ENCODE measurements around the gene SHISA9.

Gene SHISA9

GRCh38 chr16:13018026-13018425 is 116.6 kb downstream of the SHISA9 start:
- H3K27me3 ChIP-seq (ENCODE audit: control insufficient read depth, insufficient read depth, low read length) = no peaks in the 10 kb centered on the region
- peaks cover 31% of the 10 kb centered on the region for H3K4me1 ChIP-seq (ENCODE audit: control insufficient read depth, insufficient read depth, low read length)
- no peak overlapping the region for H3K4me3 ChIP-seq (ENCODE audit: low read depth, low read length)
- peak overlapping the region; percentile 2 for H3K27ac ChIP-seq (ENCODE audit: low read depth, low read length)
- H3K36me3 ChIP-seq (ENCODE audit: control insufficient read depth, insufficient read depth, low read length) = no peaks in the 10 kb centered on the region
- no peaks in the 10 kb centered on the region for H3K9me3 ChIP-seq (ENCODE audit: control insufficient read depth, insufficient read depth, low read length)
- no peak overlapping the region for H3K9ac ChIP-seq (ENCODE audit: low read depth, low read length)

GRCh38 chr16:13021996-13022395 is 120.6 kb downstream of the SHISA9 start:
- no peaks in the 10 kb centered on the region for H3K9me3 ChIP-seq (ENCODE audit: control insufficient read depth, insufficient read depth, low read length)
- H3K4me3 ChIP-seq (ENCODE audit: low read depth, low read length) = no peak overlapping the region
- H3K36me3 ChIP-seq (ENCODE audit: control insufficient read depth, insufficient read depth, low read length) = no peaks in the 10 kb centered on the region
- H3K4me1 ChIP-seq (ENCODE audit: control insufficient read depth, insufficient read depth, low read length) = peaks cover 20% of the 10 kb centered on the region
- H3K9ac ChIP-seq (ENCODE audit: low read depth, low read length) = no peak overlapping the region
- H3K27ac ChIP-seq (ENCODE audit: low read depth, low read length) = no peak overlapping the region
- H3K27me3 ChIP-seq (ENCODE audit: control insufficient read depth, insufficient read depth, low read length) = no peaks in the 10 kb centered on the region

GRCh38 chr16:13029786-13030185 is 128.4 kb downstream of the SHISA9 start:
- no peaks in the 10 kb centered on the region for H3K9me3 ChIP-seq (ENCODE audit: control insufficient read depth, insufficient read depth, low read length)
- no peak overlapping the region for H3K4me3 ChIP-seq (ENCODE audit: low read depth, low read length)

GRCh38 chr16:13030769-13031168 is 129.4 kb downstream of the SHISA9 start:
- Histone ChIP-seq H3K27me3 (ENCODE audit: control insufficient read depth, insufficient read depth, low read length) (no peaks in the 10 kb centered on the region), H3K4me3 (ENCODE audit: low read depth, low read length) (no peak overlapping the region), H3K36me3 (ENCODE audit: control insufficient read depth, insufficient read depth, low read length) (no peaks in the 10 kb centered on the region), H3K9me3 (ENCODE audit: control insufficient read depth, insufficient read depth, low read length) (no peaks in the 10 kb centered on the region), H3K9ac (ENCODE audit: low read depth, low read length) (no peak overlapping the region), H3K4me1 (ENCODE audit: control insufficient read depth, insufficient read depth, low read length) (no peaks in the 10 kb centered on the region), H3K27ac (ENCODE audit: low read depth, low read length) (no peak overlapping the region)

More at GRCh38 chr16:13029786-13030185, 128.4 kb downstream of the SHISA9 start:
- H3K27me3 ChIP-seq (ENCODE audit: control insufficient read depth, insufficient read depth, low read length) = no peaks in the 10 kb centered on the region
- no peaks in the 10 kb centered on the region for H3K36me3 ChIP-seq (ENCODE audit: control insufficient read depth, insufficient read depth, low read length)
- H3K9ac ChIP-seq (ENCODE audit: low read depth, low read length) = no peak overlapping the region
- no peaks in the 10 kb centered on the region for H3K4me1 ChIP-seq (ENCODE audit: control insufficient read depth, insufficient read depth, low read length)
- no peak overlapping the region for H3K27ac ChIP-seq (ENCODE audit: low read depth, low read length)

GRCh38 chr16:13032911-13033310 is 131.5 kb downstream of the SHISA9 start:
- Histone ChIP-seq H3K9ac (ENCODE audit: low read depth, low read length) (no peak overlapping the region), H3K9me3 (ENCODE audit: control insufficient read depth, insufficient read depth, low read length) (no peaks in the 10 kb centered on the region), H3K4me3 (ENCODE audit: low read depth, low read length) (no peak overlapping the region), H3K36me3 (ENCODE audit: control insufficient read depth, insufficient read depth, low read length) (no peaks in the 10 kb centered on the region), H3K27me3 (ENCODE audit: control insufficient read depth, insufficient read depth, low read length) (no peaks in the 10 kb centered on the region), H3K4me1 (ENCODE audit: control insufficient read depth, insufficient read depth, low read length) (0 out of 2 replicates have a peak, but pooled peaks cover 4% of the 10 kb centered on the region), H3K27ac (ENCODE audit: low read depth, low read length) (no peak overlapping the region)

- Histone ChIP-seq H3K36me3 (ENCODE audit: control insufficient read depth, insufficient read depth, low read length) (no peaks in the 10 kb centered on the region), H3K27ac (ENCODE audit: low read depth, low read length) (no peak overlapping the region), H3K27me3 (ENCODE audit: control insufficient read depth, insufficient read depth, low read length) (no peaks in the 10 kb centered on the region), H3K9ac (ENCODE audit: low read depth, low read length) (no peak overlapping the region), H3K9me3 (ENCODE audit: control insufficient read depth, insufficient read depth, low read length) (no peaks in the 10 kb centered on the region), H3K4me1 (ENCODE audit: control insufficient read depth, insufficient read depth, low read length) (peaks cover 13% of the 10 kb centered on the region), H3K4me3 (ENCODE audit: low read depth, low read length) (no peak overlapping the region)
Measured at GRCh38 chr16:13036600-13036999, 135.2 kb downstream of the SHISA9 start.

GRCh38 chr16:13038591-13038990 is 137.2 kb downstream of the SHISA9 start:
- Histone ChIP-seq H3K9ac (ENCODE audit: low read depth, low read length) (no peak overlapping the region), H3K36me3 (ENCODE audit: control insufficient read depth, insufficient read depth, low read length) (no peaks in the 10 kb centered on the region), H3K4me1 (ENCODE audit: control insufficient read depth, insufficient read depth, low read length) (peaks cover 14% of the 10 kb centered on the region), H3K9me3 (ENCODE audit: control insufficient read depth, insufficient read depth, low read length) (no peaks in the 10 kb centered on the region), H3K27ac (ENCODE audit: low read depth, low read length) (no peak overlapping the region), H3K27me3 (ENCODE audit: control insufficient read depth, insufficient read depth, low read length) (no peaks in the 10 kb centered on the region), H3K4me3 (ENCODE audit: low read depth, low read length) (no peak overlapping the region)

- H3K9me3 ChIP-seq (ENCODE audit: control insufficient read depth, insufficient read depth, low read length) = no peaks in the 10 kb centered on the region
- no peak overlapping the region for H3K9ac ChIP-seq (ENCODE audit: low read depth, low read length)
- H3K4me1 ChIP-seq (ENCODE audit: control insufficient read depth, insufficient read depth, low read length) = peaks cover 14% of the 10 kb centered on the region
- H3K36me3 ChIP-seq (ENCODE audit: control insufficient read depth, insufficient read depth, low read length) = no peaks in the 10 kb centered on the region
- no peaks in the 10 kb centered on the region for H3K27me3 ChIP-seq (ENCODE audit: control insufficient read depth, insufficient read depth, low read length)
- no peak overlapping the region for H3K4me3 ChIP-seq (ENCODE audit: low read depth, low read length)
- H3K27ac ChIP-seq (ENCODE audit: low read depth, low read length) = no peak overlapping the region
Measured at GRCh38 chr16:13039526-13039925, 138.1 kb downstream of the SHISA9 start.

GRCh38 chr16:13041180-13041579 is 139.8 kb downstream of the SHISA9 start:
- Histone ChIP-seq H3K27me3 (ENCODE audit: control insufficient read depth, insufficient read depth, low read length) (no peaks in the 10 kb centered on the region), H3K27ac (ENCODE audit: low read depth, low read length) (no peak overlapping the region), H3K4me3 (ENCODE audit: low read depth, low read length) (no peak overlapping the region), H3K9me3 (ENCODE audit: control insufficient read depth, insufficient read depth, low read length) (no peaks in the 10 kb centered on the region), H3K4me1 (ENCODE audit: control insufficient read depth, insufficient read depth, low read length) (peaks cover 14% of the 10 kb centered on the region), H3K9ac (ENCODE audit: low read depth, low read length) (no peak overlapping the region), H3K36me3 (ENCODE audit: control insufficient read depth, insufficient read depth, low read length) (no peaks in the 10 kb centered on the region)

GRCh38 chr16:13041646-13042290 is 140.4 kb downstream of the SHISA9 start:
- no peak overlapping the region for H3K4me3 ChIP-seq (ENCODE audit: low read depth, low read length)
- no peak overlapping the region for H3K9ac ChIP-seq (ENCODE audit: low read depth, low read length)
- H3K27me3 ChIP-seq (ENCODE audit: control insufficient read depth, insufficient read depth, low read length) = no peaks in the 10 kb centered on the region
- H3K4me1 ChIP-seq (ENCODE audit: control insufficient read depth, insufficient read depth, low read length) = peaks cover 14% of the 10 kb centered on the region
- no peaks in the 10 kb centered on the region for H3K9me3 ChIP-seq (ENCODE audit: control insufficient read depth, insufficient read depth, low read length)
- no peaks in the 10 kb centered on the region for H3K36me3 ChIP-seq (ENCODE audit: control insufficient read depth, insufficient read depth, low read length)
- no peak overlapping the region for H3K27ac ChIP-seq (ENCODE audit: low read depth, low read length)

GRCh38 chr16:13042291-13042685 is 140.9 kb downstream of the SHISA9 start:
- H3K9ac ChIP-seq (ENCODE audit: low read depth, low read length) = no peak overlapping the region
- H3K4me1 ChIP-seq (ENCODE audit: control insufficient read depth, insufficient read depth, low read length) = peaks cover 12% of the 10 kb centered on the region
- no peak overlapping the region for H3K27ac ChIP-seq (ENCODE audit: low read depth, low read length)
- no peaks in the 10 kb centered on the region for H3K27me3 ChIP-seq (ENCODE audit: control insufficient read depth, insufficient read depth, low read length)
- H3K4me3 ChIP-seq (ENCODE audit: low read depth, low read length) = no peak overlapping the region
- no peaks in the 10 kb centered on the region for H3K36me3 ChIP-seq (ENCODE audit: control insufficient read depth, insufficient read depth, low read length)
- H3K9me3 ChIP-seq (ENCODE audit: control insufficient read depth, insufficient read depth, low read length) = no peaks in the 10 kb centered on the region

All from HUES48 (cell line).